Hepatocyte (in vitro differentiated cells): ENCODE results near the gene JMJD1C.

Experiments
- EZH2 ChIP-seq: fragments of 200-600 bp; sonication (generic); IDR thresholded peaks from 2 replicates; pipeline ENCODE4 v1.6.1; 2016; ENCODE audit warnings: antibody characterized with exemption, mild to moderate bottlenecking, borderline replicate concordance
- EZH2phosphoT487 ChIP-seq: fragments of 200-600 bp; sonication (generic); IDR thresholded peaks from one replicate; pipeline ENCODE4 v1.6.1; 2018; ENCODE audit warnings: antibody characterized with exemption, mild to moderate bottlenecking, low read depth, moderate library complexity; ENCODE audit not compliant: unreplicated experiment, severe bottlenecking
- TF ChIP-seq, protein P1 (sequence below): fragments of 200-600 bp; sonication (generic); IDR thresholded peaks from 2 replicates; pipeline ENCODE4 v1.5.1; 2016; ENCODE audit warnings: antibody characterized with exemption, mild to moderate bottlenecking; ENCODE audit not compliant: poor library complexity

GRCh38 chr10:63456437-63457210, 9.2 kb downstream of the JMJD1C start:
- TF ChIP-seq, protein P1, sequence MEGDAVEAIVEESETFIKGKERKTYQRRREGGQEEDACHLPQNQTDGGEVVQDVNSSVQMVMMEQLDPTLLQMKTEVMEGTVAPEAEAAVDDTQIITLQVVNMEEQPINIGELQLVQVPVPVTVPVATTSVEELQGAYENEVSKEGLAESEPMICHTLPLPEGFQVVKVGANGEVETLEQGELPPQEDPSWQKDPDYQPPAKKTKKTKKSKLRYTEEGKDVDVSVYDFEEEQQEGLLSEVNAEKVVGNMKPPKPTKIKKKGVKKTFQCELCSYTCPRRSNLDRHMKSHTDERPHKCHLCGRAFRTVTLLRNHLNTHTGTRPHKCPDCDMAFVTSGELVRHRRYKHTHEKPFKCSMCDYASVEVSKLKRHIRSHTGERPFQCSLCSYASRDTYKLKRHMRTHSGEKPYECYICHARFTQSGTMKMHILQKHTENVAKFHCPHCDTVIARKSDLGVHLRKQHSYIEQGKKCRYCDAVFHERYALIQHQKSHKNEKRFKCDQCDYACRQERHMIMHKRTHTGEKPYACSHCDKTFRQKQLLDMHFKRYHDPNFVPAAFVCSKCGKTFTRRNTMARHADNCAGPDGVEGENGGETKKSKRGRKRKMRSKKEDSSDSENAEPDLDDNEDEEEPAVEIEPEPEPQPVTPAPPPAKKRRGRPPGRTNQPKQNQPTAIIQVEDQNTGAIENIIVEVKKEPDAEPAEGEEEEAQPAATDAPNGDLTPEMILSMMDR: no peak
- TF ChIP-seq EZH2: no peak
- no peak for TF ChIP-seq EZH2phosphoT487
